Loucy (cell line): ENCODE measurements around the gene FTO.

Experiments used
- CTCF ChIP-seq: fragments of 200-600 bp; sonication (generic); conservative IDR thresholded peaks from 2 replicates; pipeline ENCODE4 v1.5.1; 2014; ENCODE audit warnings: mild to moderate bottlenecking, antibody characterized with exemption, low read length
- EZH2phosphoT487 ChIP-seq: fragments of 200-600 bp; IDR thresholded peaks from 2 replicates; pipeline ENCODE4 v1.6.1; 2018; ENCODE audit warnings: antibody characterized with exemption, mild to moderate bottlenecking, moderate library complexity, borderline replicate concordance

GRCh38 chr16:53996961-53997360, 293.0 kb downstream of the FTO start:
- TF ChIP-seq CTCF (no peak), EZH2phosphoT487 (no peak)
